Ovary (tissue), 9 donors: ENCODE data around the gene MCIDAS. TPM values are rescaled to one million over a fixed set of nuclear protein-coding genes. Genes with fewer than 3 reads are reported as not detected.
A peak's percentile ranks its signal among the peaks of the same experiment; 100 is the strongest.

Experiments
- DNase-seq, 5 donors: peaks; one replicate each; pipeline ENCODE4 v3.0.0-alpha.2; 2019 to 2020
- H3K27ac ChIP-seq, 2 donors: fragments of 200-600 bp; one replicate each; pipeline versions ENCODE4 v1.5.1 to v1.8.0; 2019 to 2022
- H3K27me3 ChIP-seq: fragments of 200-600 bp; one replicate; pipeline ENCODE4 v1.8.0; 2022
- H3K36me3 ChIP-seq: fragments of 200-600 bp; sonication (generic); one replicate; pipeline ENCODE4 v1.5.1; 2019
- H3K4me1 ChIP-seq: one replicate; pipeline ENCODE4 v1.8.1; 2013; ENCODE audit warnings: mild to moderate bottlenecking, moderate library complexity; ENCODE audit not compliant: insufficient read depth
- H3K4me3 ChIP-seq: fragments of 200-600 bp; sonication (generic); one replicate; pipeline ENCODE4 v1.5.1; 2017
- H3K9me3 ChIP-seq, 2 donors: fragments of 200-600 bp in 1 of 2; sonication (generic) in 1 of 2; one replicate each; pipeline versions ENCODE4 v1.5.1 to v1.8.1; 2013 to 2019; ENCODE audit warnings: mild to moderate bottlenecking in 1 of 2, moderate library complexity in 1 of 2
- EP300 ChIP-seq: sonication (generic); formaldehyde crosslinking; IDR thresholded peaks from one replicate; pipeline ENCODE4 v1.6.1; 2017; ENCODE audit warnings: antibody characterized with exemption
- POLR2A ChIP-seq: fragments of 450-650 bp; IDR thresholded peaks from one replicate; pipeline ENCODE4 v1.6.1; 2017; ENCODE audit warnings: antibody characterized with exemption, mild to moderate bottlenecking, moderate library complexity
- WGBS, 3 donors: extraction: QIAGEN DNeasy Blood & Tissue Kit in 1 of 3; methylation state at CpG; one replicate each; pipeline versions ENCODE4 v1.1.5 to v1.1.7; 2013 to 2017; 5-methylcytosine and 5-hydroxymethylcytosine counted together
- intact Hi-C, 4 donors: fragments of 100-400 bp; cut with DNase I; formaldehyde crosslinking; loops; one replicate each; pipeline versions ENCODE4 v1.11.0 to v1.15.1; 2022 to 2023
- polyA plus RNA-seq, 2 donors: library from polyadenylated mRNA; stranded (reverse); fragments of 200-250 nt in 1 of 2; fragments of 350-450 nt in 1 of 2; fragmentation: Illumina TruSeq in 1 of 2; extraction: RNeasy Lipid Tissue Mini Kit (QIAGEN cat#74804) in 1 of 2; gene quantifications; one replicate each; pipeline ENCODE4 v1.2.3, GENCODE V29; 2013 to 2014
- total RNA-seq, 7 donors: library from RNA; depleted of rRNA in 2 of 7; stranded (reverse); fragments of >200 nt in 2 of 7; fragmentation: NEBNext Ultra II Directional in 3 of 7; extraction: Animal tissue kit (Norgen Biotek cat#: 25700) in 3 of 7; gene quantifications; one replicate each; pipeline versions ENCODE4 v1.1.0 to v1.2.4, GENCODE V29; 2016 to 2023
- TF ChIP-seq, protein P1 (sequence below), 3 donors: fragments of 450-650 bp in 2 of 3; fragments of 200-600 bp in 1 of 3; IDR thresholded peaks; one replicate each; pipeline versions ENCODE4 v1.5.1 to v1.8.0; 2016 to 2022; ENCODE audit warnings: antibody characterized with exemption in 3 of 3, mild to moderate bottlenecking in 1 of 3
- donor health status: DM: no; HTN: no; CAD: no; lungs with moderate emphysema.
- donor health status: DM: no; HTN: no; CAD: no.
- donor health status: Bipolar disorder and iron deficiency.
- donor health status: DM: yes; HTN: yes; CAD: no.
- donor health status: DM: no; HTN: no; CAD: no.
- donor health status: DM: yes; HTN: yes; CAD: no.

The MCIDAS gene
- total and polyA plus RNA-seq, 9 donors = 0.10 to 1.5 TPM; not detected in 7

DNA sequence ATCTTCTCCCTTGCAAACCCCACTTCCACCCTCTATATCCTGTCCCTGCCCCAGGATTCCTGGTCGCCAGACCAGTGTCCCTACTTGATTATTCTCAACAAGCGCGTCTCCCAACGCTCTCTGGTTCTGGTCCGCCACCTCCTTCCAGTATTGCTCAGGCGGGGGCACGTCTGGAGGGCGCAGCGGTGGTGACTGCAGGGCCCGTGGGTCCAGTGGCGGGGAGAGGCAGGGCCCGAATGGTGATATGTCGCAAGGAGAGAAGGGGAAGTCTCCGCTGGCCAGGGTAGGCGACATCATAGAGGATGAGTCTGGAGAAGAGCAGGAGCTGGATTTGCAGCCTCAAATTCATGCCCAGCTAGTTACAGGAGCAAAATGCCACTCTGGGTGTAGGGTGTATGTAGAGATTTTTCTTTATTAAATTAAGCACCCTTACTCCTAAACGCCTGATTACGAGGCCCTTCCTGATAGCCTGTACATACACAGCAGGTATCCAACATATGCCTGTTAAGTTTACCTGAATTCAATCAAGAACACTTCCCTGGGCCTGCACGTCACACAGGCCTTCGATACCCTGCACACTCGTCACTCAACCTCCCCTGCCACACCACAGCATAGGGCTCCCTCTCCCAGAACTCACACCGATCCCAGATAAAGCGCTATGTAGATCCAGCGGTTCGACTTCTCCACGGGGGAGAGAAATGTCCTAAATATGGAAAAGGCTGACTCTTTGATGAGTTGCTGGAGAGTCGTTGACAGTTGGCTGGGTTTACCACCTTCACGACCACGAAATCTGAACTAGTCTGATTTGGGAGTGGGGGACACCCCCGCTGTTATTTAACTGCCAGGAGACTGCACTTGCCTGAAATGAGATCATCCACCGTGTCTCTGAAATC, 4.8 kb downstream of the MCIDAS start:
- H3K4me3 ChIP-seq = no peak overlapping the region
- H3K4me1 ChIP-seq = peaks cover 7% of the 10 kb centered on the region
- WGBS, 3 donors = 15 to 18% (median 16%) methylated on average over 30 of the region's 30 CpGs
- peaks cover 2% of the 10 kb centered on the region for H3K27me3 ChIP-seq
- H3K27ac ChIP-seq = no peak overlapping the region
- no peaks in the 10 kb centered on the region for H3K36me3 ChIP-seq
- DNase-seq = no peak
- H3K9me3 ChIP-seq = no peaks in the 10 kb centered on the region
- TF ChIP-seq, protein P1, sequence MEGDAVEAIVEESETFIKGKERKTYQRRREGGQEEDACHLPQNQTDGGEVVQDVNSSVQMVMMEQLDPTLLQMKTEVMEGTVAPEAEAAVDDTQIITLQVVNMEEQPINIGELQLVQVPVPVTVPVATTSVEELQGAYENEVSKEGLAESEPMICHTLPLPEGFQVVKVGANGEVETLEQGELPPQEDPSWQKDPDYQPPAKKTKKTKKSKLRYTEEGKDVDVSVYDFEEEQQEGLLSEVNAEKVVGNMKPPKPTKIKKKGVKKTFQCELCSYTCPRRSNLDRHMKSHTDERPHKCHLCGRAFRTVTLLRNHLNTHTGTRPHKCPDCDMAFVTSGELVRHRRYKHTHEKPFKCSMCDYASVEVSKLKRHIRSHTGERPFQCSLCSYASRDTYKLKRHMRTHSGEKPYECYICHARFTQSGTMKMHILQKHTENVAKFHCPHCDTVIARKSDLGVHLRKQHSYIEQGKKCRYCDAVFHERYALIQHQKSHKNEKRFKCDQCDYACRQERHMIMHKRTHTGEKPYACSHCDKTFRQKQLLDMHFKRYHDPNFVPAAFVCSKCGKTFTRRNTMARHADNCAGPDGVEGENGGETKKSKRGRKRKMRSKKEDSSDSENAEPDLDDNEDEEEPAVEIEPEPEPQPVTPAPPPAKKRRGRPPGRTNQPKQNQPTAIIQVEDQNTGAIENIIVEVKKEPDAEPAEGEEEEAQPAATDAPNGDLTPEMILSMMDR (IDR thresholded peaks at IDR 0.05) = no peak
- TF ChIP-seq EP300 = no peak
- TF ChIP-seq POLR2A = no peak
- intact Hi-C loops = no loop called here

DNA sequence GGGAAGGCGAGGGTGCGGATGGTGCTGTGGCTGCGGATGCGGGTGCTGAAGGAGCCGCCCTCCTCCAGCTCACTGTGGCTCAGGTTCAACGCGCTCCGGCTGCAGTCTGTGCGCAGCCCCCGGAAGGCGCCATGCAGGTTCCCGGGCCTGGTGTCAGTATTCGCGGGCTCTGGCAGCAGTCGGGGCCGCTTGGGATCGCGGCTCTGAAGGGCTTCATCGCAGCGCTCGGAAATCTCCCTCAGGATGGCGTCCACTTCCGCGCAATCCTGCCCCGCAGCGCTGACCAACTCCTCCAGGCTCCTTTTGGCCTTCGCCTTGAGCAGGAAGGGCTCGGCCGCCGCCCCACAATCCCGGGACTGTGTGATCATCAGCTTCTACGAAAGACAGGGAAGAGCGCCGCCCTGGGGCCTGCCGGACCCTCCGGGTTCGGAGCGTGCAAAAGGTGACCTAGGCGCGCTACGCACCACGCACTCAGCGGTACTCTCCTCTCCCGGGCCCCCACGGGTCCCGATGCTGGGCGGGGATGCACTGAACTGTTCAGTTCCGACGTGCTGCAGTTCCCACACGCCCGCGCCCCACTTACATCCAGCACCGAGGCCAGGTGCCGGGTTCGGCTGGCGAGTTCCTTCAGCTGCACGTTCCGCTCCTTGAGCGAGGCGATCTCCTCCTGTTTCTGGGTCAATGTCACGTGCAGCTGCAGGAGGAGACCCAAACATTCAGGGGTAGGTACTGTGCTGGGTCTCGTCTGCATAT, 6.5 kb downstream of the MCIDAS start:
- Histone ChIP-seq H3K4me3 (peak overlapping the region; percentile 14), H3K27me3 (peaks cover 2% of the 10 kb centered on the region), H3K36me3 (no peaks in the 10 kb centered on the region), H3K4me1 (no peaks in the 10 kb centered on the region), H3K9me3 (no peaks in the 10 kb centered on the region), H3K27ac (no peak overlapping the region)
- intact Hi-C loops = no loop called here
- no peak for TF ChIP-seq POLR2A
- TF ChIP-seq, protein P1 (IDR thresholded peaks at IDR 0.05) = no peak
- WGBS, 3 donors = 2 to 3% (median 2%) methylated on average over 49 to 62 of the region's 62 CpGs
- peak in 1 of 5 donors; percentile 47 for DNase-seq

DNA sequence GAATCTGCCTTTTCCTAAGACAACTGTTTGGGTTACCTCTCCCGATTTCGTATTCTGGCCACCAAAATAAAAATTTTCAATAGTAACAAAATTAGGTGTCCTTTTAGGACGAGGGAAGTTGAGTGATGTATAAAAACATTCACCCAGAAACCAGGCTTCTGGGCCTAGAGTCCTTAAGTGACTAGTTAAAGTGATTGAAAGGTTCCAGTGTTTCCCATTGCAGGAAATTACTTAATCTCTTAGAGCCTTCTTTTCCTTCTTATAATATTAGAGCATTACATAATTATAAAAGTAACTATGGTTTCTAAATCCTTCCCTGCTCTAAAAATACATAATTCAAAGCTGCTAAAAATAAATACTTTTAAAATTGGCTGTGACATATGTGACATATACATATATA, 7.3 kb downstream of the MCIDAS start:
- no peaks in the 10 kb centered on the region for H3K9me3 ChIP-seq
- DNase-seq = no peak
- intact Hi-C loops = no loop called here
- H3K27me3 ChIP-seq = peaks cover 2% of the 10 kb centered on the region
- H3K27ac ChIP-seq = no peak overlapping the region
- 89 to 92% (median 89%) methylated on average over 3 of the region's 3 CpGs for WGBS, 3 donors
- H3K4me3 ChIP-seq = no peak overlapping the region
- no peaks in the 10 kb centered on the region for H3K36me3 ChIP-seq
- no peak for TF ChIP-seq POLR2A
- TF ChIP-seq EP300 = no peak
- TF ChIP-seq, protein P1 (IDR thresholded peaks at IDR 0.05) = no peak
- no peaks in the 10 kb centered on the region for H3K4me1 ChIP-seq

DNA sequence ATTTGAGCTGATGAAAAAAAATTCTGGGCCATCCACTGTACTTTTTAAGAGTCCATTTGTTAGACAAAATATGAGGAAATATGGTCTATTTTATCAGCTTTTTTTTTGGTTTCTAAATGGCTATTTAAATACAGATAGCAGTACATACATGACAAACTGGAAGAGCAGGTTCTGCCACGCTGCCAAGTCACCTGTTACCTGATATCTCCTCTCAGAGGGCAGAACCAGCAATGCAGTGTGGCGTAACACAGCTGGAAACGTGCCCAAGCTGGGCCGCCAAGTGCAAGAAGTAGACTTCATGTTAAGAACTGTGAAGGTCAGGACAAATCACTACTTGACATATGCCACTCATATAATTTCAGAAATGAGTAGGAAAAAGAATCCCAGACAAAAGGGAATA, 8.1 kb downstream of the MCIDAS start:
- no peak for DNase-seq
- Histone ChIP-seq H3K27me3 (peaks cover 2% of the 10 kb centered on the region), H3K27ac (no peak overlapping the region), H3K4me1 (no peaks in the 10 kb centered on the region), H3K36me3 (no peaks in the 10 kb centered on the region), H3K4me3 (no peak overlapping the region), H3K9me3 (no peaks in the 10 kb centered on the region)
- intact Hi-C loops = no loop called here
- TF ChIP-seq POLR2A = no peak
- 35 to 39% (median 37%) methylated on average over 4 of the region's 4 CpGs for WGBS, 3 donors
